LNCAP (cell line): ENCODE measurements around the gene BUB1.

ENCODE experiments used
- TF ChIP-seq, protein P1 (sequence below): fragments of 450-650 bp; IDR thresholded peaks from 2 replicates; pipeline ENCODE4 v1.5.1; 2017; ENCODE audit warnings: mild to moderate bottlenecking

Gene BUB1

DNA sequence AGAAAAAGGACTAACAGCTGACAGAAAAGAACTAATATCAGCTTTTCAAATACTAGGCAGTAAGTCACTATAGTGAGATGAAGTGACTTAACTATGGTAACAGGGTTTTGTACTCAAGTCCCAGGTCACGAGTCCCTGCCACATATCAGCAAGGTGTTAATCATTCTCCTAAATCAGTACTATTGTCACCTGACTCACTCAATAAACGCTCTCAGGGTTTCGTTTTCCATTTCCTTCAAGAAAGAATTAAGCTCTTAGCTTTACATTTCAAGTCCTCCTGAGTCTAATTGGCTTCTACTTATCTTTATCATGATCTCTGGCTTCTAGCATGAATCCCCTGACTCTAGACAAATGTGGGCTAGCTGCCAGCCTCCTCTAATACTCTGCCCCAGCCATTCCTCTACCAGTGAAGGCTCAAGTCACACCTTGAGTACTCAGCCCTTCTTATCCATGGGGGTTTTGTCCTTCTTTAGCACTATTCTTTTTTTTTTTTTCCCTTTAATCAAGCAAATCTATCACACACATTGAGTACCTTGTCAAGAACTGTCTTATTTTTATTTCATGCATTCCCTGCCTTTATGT lies 20.0 kb downstream of the BUB1 start:
- TF ChIP-seq, protein P1, sequence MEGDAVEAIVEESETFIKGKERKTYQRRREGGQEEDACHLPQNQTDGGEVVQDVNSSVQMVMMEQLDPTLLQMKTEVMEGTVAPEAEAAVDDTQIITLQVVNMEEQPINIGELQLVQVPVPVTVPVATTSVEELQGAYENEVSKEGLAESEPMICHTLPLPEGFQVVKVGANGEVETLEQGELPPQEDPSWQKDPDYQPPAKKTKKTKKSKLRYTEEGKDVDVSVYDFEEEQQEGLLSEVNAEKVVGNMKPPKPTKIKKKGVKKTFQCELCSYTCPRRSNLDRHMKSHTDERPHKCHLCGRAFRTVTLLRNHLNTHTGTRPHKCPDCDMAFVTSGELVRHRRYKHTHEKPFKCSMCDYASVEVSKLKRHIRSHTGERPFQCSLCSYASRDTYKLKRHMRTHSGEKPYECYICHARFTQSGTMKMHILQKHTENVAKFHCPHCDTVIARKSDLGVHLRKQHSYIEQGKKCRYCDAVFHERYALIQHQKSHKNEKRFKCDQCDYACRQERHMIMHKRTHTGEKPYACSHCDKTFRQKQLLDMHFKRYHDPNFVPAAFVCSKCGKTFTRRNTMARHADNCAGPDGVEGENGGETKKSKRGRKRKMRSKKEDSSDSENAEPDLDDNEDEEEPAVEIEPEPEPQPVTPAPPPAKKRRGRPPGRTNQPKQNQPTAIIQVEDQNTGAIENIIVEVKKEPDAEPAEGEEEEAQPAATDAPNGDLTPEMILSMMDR, result no peak

DNA sequence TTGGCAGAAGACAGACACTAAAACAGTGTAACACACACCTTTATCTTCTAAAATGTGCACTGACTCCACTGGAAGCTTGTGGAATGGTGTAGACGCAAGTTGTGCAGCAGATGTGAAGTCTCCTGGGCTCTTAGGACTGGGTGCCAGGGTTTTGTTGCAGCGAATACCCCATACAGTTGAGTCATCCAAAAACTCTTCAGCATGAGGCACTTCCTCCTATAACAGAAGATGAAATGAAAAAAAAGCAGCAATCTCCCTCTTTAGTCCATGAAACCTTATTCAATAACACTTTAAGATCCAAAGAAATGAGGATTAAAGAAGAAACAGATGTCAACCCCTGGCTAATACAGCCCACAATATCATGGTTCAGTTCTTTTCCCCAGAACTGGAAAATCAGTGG lies 22.2 kb downstream of the BUB1 start:
- TF ChIP-seq, protein P1, result no peak

DNA sequence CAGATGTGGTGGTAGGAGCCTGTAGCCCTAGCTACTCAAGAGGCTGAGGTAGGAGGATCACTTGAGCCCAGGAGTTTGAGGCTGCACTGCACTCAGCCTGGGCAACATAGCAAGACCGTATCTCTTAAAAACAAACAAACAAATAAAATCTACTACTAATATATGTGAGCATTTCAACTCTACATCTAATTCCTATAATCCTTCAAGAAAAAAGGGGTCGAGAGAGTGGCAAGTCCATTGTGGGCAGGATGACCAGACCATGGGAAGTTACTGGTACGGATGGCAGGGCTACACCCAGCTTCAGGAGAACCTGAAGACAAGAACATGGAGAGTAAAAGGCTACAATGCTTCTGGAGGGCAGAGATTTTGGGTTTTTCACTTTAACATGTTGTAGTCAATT lies 24.0 kb downstream of the BUB1 start:
- TF ChIP-seq, protein P1, result no peak

DNA sequence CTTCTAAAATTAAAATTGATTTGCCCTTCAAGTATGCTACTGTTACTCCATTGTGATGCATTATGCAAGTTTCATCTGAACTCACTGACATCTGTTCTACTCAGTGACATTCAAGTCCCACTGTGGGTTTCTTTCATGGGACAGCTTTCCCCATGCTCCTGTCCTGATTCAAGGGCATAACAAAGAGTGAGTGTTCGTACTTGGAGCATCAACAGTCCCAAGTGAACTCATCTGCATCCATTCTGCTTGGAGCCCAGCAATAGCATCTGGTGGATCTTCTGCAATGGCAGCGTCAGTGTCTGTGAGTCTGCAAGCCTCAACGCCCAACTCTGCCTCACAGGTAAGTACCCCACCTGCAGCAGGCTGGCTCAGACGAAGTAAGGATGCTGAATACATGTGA lies 27.5 kb downstream of the BUB1 start:
- TF ChIP-seq, protein P1, result no peak

DNA sequence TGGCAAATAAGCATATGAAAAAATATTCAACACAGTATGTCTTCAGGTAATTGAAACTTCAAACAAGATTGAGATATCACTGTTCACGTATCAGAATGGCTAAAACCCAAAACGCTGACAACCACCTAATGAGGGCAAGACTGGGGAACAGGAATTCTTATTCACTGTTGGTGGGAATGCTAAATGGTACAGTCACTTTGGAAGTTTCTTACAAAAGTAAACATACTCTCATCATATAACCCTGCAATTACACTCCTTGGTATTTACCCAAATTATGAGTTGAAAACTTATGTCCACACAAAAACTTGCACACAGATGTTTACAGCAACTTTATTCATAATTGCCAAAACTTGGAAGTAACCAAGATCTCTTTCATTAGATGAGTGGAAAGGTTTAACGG lies 30.1 kb downstream of the BUB1 start:
- TF ChIP-seq, protein P1, result no peak

DNA sequence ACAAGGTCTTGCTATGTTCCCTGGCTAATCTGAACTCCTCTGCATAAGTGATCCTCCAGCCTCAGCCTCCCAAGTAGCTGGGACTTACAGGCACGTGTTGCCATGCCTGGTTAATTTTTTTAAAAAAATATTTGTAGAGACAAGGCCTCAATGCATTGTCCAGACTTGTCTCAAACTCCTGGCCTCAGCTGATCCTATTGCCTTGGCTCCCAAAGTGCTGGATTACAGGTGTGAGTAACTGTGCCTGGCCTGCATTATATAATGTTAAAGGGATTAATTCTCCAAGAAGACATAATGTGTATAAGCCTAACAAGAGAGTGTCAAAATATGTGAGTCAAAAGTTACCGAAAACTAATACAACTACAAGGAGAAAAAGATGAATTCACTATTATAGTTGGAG lies 32.2 kb downstream of the BUB1 start:
- TF ChIP-seq, protein P1, result no peak

DNA sequence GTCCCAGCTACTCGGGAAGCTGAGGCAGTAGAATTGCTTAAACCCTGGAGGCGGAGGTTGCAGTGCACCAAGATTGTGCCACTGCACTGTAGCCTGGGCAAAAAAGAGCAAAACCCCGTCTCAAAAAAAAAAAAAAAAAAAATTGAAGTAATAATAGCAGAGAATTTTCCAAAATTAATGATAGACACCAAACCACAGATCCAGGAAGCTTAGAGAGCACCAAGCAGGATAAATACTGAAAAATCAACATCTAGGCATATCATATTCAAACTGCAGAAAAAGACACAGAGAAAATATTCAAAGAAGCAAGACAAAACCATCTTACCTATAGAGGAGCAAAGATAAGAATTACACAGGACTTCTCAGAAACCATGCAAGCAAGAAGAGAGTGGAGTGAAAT lies 33.5 kb downstream of the BUB1 start:
- TF ChIP-seq, protein P1, result no peak

DNA sequence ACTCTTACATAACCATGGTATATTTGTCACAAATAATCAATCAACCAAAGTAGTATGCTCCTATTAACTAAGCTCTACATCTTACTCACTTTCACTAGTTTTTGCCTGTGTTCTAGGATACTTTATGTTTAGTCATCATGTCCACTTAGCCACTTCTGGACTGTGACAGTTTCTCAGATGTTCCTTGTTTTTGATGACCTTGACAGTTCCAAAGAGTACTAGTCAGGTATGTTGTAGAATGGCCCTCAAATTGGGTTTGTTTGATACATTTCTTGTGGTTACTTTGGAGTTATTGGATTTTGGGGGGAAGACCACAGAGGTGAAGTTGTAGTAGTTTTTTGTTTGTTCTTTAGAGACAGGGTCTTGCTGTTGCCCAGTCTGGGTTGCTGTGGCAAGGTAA lies 35.5 kb downstream of the BUB1 start:
- TF ChIP-seq, protein P1, result no peak
